Fibroblast of skin of scalp (primary cell): ENCODE measurements around the gene NCAPG2.
A peak's percentile ranks its signal among the peaks of the same experiment; 100 is the strongest.

Experiments used
- DNase-seq: peaks from one replicate; pipeline ENCODE4 v3.0.0-alpha.2; 2013

The NCAPG2 gene

DNA sequence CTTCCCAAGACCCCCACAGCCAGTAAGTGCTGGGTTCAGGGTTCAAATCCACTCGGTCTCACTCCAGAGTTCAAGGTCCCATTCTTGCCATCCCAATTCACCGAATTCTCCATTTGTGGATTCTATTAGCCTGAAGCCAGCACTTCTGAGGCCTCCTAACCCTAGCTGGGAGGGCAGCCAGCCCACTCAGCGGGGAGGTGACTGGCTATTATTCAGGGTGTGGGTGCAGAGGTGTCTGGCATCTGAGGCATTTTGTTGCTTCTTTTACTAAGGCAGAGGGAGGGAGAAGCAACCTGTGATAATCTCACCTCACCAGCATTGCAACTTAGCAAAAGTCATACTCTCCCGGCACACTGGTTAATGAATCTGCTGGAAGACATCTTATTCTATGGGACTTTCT lies 108.3 kb downstream of the NCAPG2 start:
- no peak for DNase-seq

DNA sequence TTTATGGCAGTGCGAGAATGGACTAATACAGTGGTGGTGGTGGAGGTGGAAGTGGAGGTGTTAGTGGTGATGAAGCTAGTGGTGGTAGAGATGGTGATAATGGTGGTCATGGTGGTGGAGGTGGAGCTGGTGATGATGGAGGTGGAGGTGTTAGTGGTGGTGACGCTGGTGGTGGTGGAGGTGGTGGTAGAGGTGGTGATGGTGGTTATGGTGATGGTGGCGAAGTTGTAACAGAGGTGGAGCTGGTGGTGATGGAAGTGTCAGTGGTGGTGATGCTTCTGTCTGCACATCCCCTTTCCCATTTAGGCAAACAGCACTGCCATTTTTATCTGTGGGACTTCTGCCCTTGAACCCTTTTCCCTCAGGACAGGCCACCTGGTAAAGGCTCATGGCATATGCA lies 109.5 kb downstream of the NCAPG2 start:
- DNase-seq: peak; percentile 16

DNA sequence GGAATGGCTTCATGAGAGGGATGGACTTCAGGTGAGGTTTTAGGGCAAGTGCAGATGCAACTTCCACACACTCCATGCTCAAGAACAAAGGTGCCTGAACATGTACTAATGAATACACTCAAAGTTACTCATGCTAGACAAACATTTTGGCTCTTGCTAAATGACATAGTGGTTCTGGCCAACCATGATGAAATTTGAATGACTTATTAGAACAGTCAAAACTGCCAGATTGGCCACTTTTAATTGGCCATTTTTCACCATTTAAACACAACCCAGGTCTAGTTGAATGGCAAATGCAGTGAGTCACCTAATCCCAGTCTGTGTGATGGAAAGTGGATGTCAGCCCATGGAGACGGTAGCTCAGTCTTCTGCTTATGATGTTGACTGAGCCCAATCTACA lies 112.1 kb downstream of the NCAPG2 start:
- no peak for DNase-seq

DNA sequence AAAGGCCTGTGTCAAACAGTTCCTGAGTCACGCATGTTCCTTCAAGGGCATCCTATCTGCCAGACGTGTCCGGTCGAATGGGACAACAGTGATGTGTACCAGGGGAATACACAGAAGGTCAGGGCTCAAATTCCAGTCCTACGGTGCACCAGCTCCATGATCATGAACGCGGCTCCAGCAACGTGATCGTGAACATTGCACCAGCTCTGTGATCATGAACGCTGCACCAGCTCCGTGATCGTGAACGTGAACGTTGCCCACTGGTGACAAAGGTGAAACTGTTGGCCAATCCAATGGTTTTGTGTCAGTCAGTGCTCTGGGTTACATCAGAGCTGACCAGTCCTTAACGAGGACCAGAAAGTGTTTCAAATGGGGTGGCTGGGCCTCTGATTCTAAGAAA lies 112.7 kb downstream of the NCAPG2 start:
- DNase-seq: no peak

DNA sequence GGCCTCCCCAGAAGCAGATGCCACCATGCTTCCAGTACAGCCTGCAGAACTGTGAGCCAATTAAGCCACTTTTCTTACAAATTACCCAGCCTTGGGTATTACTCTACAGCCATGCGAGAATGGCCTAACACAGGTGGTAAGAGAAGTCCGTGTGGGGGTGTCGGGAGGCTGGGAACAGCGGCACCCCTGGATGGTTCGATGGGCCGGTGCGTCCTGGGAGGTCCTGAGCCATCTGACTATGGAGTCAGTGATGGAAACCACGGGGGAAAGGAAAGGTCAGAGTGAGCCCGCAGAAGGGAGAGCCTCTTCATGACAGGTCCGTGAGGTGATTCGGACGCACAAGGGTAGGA lies 114.4 kb downstream of the NCAPG2 start:
- no peak for DNase-seq

DNA sequence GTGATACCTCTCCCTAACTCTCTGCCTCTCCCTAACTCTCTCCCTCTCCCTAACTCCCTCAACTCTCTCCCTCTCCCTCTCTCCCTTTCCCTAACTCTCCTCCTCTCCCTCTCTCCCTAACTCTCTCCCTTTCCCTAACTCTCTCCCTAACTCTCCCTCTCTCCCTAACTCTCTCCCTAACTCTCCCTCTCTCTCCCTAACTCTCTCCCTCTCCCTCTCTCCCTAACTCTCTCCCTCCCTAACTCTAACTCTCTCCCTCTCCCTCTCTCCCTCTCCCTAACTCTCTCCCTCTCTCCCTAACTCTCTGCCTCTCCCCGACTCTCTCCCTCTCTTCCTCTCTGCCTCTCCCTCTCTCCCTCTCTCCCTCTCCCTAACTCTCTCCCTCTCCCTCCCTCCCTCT lies 115.0 kb downstream of the NCAPG2 start:
- no peak for DNase-seq

DNA sequence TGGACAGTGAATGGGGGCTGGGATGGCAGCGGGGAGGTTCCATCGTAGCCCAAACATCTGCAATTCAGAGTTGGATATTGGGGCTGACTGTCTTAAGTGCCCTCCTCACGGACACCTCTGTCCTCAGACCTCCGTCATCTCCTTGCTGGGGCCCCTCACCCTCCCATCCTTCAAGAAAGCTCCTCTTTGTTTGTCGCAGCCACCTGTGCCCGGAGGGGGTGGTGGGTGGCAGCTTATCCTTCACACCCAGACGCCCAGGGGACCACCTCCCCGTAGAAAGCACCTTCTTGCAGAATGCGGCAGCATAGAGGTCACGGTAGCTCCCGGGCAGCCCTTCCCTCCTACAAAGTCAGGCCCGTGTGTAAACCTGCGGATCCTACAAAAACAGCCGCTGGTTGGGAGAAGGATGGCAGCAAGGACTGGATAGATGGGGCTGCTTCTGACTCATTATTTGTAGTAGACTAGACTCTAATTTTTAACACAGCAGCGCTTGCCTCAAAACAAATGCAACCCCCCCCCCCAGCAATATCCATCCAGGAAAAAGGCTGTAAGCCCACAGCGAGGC lies 115.6 kb downstream of the NCAPG2 start:
- DNase-seq: no peak

DNA sequence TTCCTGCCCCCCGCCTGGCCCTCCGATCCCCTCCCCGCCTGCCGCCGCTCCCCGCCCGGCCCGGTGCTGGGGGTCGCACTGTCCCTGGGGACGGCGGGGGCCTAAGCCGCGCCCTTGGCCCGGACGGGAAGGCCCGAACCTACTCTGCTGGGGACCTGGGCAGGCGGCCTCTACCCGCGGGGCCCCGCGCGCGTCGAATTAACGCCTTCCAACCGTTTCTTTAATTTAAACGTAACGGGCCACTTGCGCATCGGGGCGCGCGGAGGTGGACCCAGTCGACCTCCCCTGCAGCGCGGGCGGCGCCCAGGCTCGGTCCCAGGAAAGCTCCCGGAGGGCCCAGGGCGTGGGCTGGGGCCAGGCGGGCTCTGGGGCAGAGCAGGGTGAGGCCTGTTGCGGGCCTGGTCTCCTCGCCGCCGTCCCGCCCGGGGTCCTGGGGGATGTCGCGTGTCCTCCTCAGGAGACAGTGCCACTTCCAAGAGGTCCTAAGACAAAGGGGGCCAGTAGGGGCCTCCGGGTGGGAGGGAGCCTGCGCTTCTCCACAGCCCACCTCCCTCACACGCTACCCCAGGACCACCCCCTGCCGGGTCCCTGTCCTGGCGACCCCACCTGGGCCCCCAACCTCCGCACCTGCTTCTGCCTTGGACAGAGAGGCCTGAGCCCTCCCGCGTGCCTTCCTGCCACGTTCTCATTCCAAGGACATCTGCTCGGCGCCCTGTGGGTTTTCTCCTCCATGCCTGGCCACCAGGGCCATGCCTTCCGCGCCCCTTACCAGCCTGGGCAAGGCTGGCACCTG lies 116.3 kb downstream of the NCAPG2 start:
- DNase-seq: no peak

DNA sequence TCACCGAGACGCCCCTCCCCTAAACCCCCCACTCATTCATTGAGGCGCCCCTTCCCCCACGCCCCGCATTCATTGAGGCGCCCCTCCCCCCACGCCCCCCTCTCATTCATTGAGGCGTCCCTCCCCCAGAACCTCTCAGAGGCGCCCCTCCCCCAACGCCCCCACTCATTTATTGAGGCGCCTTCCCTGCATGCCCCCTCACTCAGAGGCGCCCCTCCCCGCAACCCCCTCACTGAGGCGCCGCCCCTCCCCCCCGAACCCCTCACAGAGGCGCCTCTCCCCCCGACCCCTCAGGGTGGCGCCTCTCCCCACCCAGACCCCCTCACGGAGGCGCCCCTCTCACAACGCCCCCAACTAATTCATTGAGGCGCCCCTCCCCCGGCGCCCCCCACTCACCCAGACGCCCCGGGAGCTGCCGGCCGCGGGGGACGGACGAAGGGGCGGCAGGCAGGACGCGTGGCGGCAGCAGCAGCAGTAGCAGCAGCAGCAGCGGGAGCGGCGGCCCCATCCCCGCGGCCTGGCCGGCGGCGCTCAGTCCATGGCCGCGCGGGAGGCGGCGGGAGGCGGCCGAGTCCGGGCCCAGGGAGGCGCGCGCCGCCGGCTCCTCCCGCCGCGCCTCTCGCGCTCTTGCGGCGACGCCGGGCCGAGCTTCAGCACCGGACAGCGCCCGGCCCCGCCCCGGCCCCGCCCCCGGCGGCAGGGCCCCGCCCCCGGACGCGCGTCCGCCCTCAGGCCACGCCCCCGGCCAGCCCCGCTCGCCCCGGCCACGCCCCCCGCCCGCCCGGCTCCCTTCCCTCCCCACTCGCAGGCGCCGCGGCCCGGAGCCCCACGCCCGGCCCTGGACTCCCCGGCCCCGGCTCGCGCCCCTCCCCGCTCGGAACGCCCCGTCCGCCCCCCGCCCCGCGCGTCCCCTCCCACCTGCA lies 117.2 kb downstream of the NCAPG2 start, which contains the start of gene PTPRN2:
TSS of gene PTPRN2 (minus strand) at position 662 of the 923 bp plus-strand sequence.
- peak; percentile 67 for DNase-seq

DNA sequence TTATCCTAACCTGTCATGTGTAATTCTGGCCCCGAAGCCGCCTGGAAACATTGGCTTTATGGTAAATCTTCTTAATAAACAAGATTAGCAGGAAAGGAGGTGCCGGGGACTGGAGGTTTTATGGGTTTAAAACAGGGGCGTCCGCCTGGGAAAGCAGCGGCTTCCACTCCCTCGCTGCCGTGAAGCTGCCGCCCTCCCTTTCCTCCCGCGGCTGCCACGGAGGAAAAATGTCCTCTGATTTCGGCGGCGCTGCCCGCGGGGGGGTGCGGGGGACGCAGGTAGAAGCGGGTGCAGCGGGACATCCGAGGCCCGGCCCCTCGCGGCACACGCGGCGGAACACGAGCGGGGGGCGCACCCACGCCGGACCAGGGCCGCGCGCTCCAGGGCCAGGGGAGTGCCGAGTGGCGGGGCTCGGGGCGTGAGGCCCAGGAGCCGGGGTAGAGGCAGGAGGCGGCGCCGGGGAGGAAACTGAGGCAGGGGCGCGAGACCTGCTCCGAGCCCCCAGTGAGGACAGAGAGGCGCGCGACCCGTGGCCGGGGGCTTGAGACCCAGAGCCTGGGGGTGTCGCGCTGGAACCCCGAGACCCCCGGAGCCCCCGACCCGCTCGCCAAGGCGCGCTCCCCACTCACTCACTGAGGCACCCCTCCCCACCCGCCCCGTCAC lies 118.0 kb downstream of the NCAPG2 start:
- DNase-seq: no peak

DNA sequence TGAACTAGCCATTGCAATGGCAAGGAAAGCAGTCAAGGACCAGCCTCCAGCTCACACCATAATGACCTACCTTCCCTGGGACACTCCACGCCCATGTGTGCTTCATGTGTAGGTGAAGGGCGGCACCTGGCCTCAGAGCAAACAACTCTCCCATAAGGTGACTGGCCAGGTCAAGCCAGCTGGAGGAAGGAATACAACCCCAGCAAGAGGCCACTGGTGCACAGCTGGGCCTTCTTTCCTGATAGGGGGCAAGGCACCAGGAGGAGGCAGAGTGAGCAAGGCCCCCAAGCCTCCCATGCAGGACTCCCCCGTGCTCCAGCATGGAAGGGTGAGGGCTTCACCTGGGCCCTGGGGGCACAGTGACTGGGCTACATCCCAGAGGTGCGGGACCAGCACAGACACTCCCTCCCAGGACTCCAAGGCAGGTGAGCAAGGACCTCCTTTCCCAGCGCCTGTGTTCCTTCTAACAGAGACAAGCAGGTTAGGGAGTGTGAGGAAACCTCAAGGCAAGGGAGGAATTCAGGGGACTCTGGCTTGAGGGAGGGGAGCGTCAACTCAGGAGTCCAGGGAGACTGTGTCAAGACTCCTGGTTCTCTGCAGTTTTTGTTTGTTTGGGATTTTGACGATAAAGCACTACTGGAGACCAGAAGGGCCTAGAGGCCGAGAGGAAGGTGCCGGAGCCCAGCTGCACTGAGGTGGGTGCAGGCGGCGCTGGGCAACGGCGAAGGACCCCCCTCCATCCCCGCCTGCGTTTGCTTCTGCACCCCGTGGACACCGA lies 118.7 kb downstream of the NCAPG2 start:
- no peak for DNase-seq

DNA sequence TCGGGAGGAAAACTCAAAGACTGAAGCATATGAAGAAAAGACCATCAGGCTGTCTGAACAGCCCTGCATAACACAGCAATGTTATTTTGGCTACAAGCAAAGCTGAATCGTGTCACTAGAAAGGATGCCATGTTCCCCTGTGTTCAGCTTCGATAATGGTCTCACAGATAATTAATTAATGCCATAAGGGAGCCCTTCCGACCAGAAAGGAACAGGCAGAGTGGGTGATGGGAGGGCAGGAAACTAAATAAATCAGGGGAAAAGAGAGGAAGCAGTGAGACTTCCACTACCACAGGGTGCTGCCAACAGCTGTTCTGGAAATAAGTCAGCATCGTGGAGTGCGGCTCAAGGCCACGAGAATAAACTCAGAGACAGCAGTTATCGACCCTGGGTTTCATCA lies 120.2 kb downstream of the NCAPG2 start:
- DNase-seq: no peak

DNA sequence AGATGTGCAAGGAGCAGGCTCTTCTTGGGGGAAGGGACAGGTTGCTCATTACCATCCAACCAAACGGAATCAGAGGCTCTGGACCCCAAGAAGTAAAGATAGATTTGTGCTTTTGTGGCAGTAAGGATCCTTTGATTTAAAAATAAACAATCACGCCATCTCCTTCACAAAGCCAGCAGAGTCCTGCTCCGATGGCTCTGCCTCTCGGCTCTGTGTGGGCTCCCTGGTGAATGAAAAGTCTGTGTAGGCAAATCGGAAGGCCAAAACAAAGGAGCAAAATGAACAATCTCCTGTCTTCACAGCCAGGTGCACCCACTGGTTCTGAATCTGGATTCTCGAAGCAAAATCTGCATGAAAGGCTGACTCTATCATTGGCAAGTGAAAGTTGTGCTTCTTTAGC lies 120.8 kb downstream of the NCAPG2 start:
- DNase-seq: no peak

DNA sequence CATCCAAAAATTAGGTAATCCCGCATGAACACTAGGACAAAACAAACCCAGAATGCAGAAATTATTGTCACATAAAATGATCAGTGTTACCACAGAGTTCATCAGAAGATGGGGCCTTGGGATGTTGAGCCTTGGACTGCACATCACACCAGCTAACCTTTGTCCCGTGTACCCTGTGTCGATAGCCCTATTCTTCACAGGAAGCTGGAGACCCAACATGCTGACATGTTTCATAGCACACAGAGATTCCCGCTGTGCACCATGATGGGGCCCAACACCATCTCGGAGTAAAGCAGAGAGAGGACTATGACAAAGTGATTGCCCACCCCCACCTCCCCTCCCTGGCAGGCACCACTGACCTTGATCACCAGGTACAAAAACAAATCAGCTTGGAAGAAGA lies 121.5 kb downstream of the NCAPG2 start:
- DNase-seq: no peak

DNA sequence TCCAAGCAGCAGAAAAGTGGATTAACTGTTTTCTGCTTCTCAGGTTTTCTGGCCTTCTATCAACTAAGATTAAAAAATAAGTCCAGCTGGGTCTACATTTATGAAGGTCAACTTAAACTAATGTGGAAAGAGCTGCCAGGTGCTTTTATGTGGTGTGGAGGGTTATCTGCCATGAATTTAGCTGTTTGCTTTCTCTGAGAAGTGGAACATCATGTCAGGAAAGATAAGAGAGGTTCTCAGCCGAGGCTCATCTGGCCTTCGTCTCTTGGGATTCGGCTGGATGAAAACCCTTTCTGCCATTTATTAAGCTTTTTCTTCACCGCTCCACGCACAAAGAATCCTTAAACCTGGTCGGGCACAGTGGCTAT lies 122.5 kb downstream of the NCAPG2 start:
- DNase-seq: no peak

DNA sequence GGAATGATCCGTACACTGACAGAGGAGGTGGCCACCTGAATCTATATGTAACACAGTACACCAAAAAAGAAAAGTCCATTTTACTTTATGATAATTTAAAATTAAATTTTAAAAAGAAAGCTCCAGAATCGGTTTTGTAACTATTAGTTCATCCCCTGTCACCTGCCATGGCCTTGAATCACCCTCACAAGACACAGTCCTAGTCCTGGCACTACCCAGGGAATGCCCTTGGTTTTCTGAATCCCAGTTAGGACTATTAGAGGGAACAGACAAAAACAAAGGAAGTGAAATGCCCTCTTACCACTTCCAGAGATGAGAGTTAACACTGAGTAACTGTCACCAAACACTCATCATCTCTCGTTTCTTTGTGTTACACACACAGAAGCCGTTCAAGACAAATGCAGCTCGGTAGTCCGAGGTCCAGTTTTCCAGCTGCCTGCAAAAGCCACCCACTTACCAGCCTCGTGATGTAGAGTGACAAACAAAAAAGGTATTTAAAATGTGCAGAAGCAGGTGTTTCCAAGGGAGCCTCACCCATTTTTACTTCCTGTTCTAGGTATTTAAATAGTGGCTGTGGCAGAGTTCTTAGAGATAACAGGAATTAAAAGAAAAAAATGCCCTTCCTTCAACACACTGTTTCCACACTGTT lies 123.0 kb downstream of the NCAPG2 start:
- no peak for DNase-seq
